Measurements from ENCODE around the gene TRPV5.

- TF ChIP-seq EZH2phosphoT487 (IDR thresholded peaks at IDR 0.05; ENCODE audit: insufficient read depth, low read depth) (no peak), EZH2 (IDR thresholded peaks at IDR 0.05; ENCODE audit: insufficient read depth, poor library complexity, severe bottlenecking) (no peak)
Measured at GRCh38 chr7:142935941-142936565, 2.5 kb upstream of the TRPV5 start.
